HCT116 (cell line): Measurements from ENCODE around the gene DNAJB1. TPM values are rescaled to one million over a fixed set of nuclear protein-coding genes. Genes with fewer than 3 reads are reported as not detected.
A peak's percentile ranks its signal among the peaks of the same experiment; 100 is the strongest.

Experiments
- ATAC-seq: fragments of 200-7000 bp; cut with Tn5 transposase; 2 replicates; pipeline ENCODE4 v1.9.1; 2020; ENCODE audit warnings: mild to moderate bottlenecking, moderate library complexity
- BruUV-seq: library from RNA; stranded (reverse); fragments of 400-500 nt; replicated peaks from 2 replicates; lab custom pipeline; 2021; lab: Mats Ljungman, UMichigan
- CTCF ChIA-PET: fragments of 300-600 bp; sonication (Branson Sonifier 250); formaldehyde crosslinking; loops from one replicate; lab custom pipeline; 2021; ENCODE audit warnings: antibody characterized with exemption; lab: Charles Lee
- POLR2A ChIA-PET: fragments of 300-600, 350-600 bp; sonication (Branson Sonifier 250); formaldehyde crosslinking; loops from one replicate; lab custom pipeline; 2021; ENCODE audit warnings: antibody characterized with exemption; lab: Charles Lee
- RAD21 ChIA-PET, 2 experiments: fragments of 300-600 bp; sonication (Branson Sonifier 250); formaldehyde crosslinking; loops; one replicate each; lab custom pipeline; 2023; ENCODE audit warnings: low total read pairs in 2 of 2; ENCODE audit not compliant: uncharacterized antibody in 2 of 2, unreplicated experiment in 2 of 2, low non-redundant PET in 1 of 2; lab: Charles Lee
- DNase-seq: peaks from one replicate; pipeline ENCODE4 v3.0.0-alpha.2; 2010; ENCODE audit warnings: low read depth, low spot score
- H2AFZ ChIP-seq: fragments of 200-600 bp; shearing (Covaris generic), sonication (generic); 2 replicates; pipeline ENCODE4 v1.6.1; 2017; ENCODE audit warnings: low read depth, mixed run types, mixed read lengths, antibody characterized with exemption, low read length; ENCODE audit not compliant: poor library complexity, severe bottlenecking
- H3K27ac ChIP-seq: 2 replicates; pipeline ENCODE4 v1.5.1; 2012; ENCODE audit warnings: low read depth, low read length
- H3K27me3 ChIP-seq: fragments of 200-600 bp; sonication (generic); 2 replicates; pipeline ENCODE4 v1.6.1; 2016; ENCODE audit warnings: mixed run types, low read length, mixed read lengths; ENCODE audit not compliant: insufficient read depth
- H3K36me3 ChIP-seq, 2 experiments: fragments of 200-500 bp in 1 of 2; fragments of 200-600 bp in 1 of 2; sonication (Bioruptor generic) in 1 of 2; sonication (generic) in 1 of 2; 2 replicates each; pipeline versions ENCODE4 v1.5.1 to v1.6.1; 2014 to 2016; ENCODE audit warnings: low read length in 2 of 2, inconsistent platforms in 1 of 2, mixed read lengths in 1 of 2, mixed run types in 1 of 2; ENCODE audit not compliant: insufficient read depth in 2 of 2, control insufficient read depth in 1 of 2
- H3K4me1 ChIP-seq, 2 experiments: fragments of 200-600 bp in 1 of 2; sonication (generic) in 1 of 2; 2 replicates each; pipeline versions ENCODE4 v1.5.1 to v1.6.1; 2012 to 2017; ENCODE audit warnings: low read length in 2 of 2, inconsistent platforms in 1 of 2, mild to moderate bottlenecking in 1 of 2, mixed read lengths in 1 of 2, mixed run types in 1 of 2, moderate library complexity in 1 of 2; ENCODE audit not compliant: insufficient read depth in 2 of 2, control insufficient read depth in 1 of 2
- H3K4me2 ChIP-seq: fragments of 200-600 bp; sonication (generic); 2 replicates; pipeline ENCODE4 v1.6.1; 2017; ENCODE audit warnings: mixed run types, low read length, mixed read lengths
- H3K4me3 ChIP-seq, 2 experiments: fragments of 200-600 bp in 1 of 2; sonication (generic) in 1 of 2; replicated peaks in 1 of 2; 2 replicates each; pipeline ENCODE4 v1.5.1; 2011 to 2016; ENCODE audit warnings: low read length in 2 of 2, control low read depth in 1 of 2, low read depth in 1 of 2, mild to moderate bottlenecking in 1 of 2, mixed read lengths in 1 of 2, mixed run types in 1 of 2
- H3K79me2 ChIP-seq: fragments of 200-600 bp; sonication (generic); 2 replicates; pipeline ENCODE4 v1.6.1; 2017; ENCODE audit warnings: mild to moderate bottlenecking, mixed run types, low read length, moderate library complexity, mixed read lengths; ENCODE audit not compliant: insufficient read depth
- H3K9ac ChIP-seq: fragments of 200-600 bp; sonication (generic); 2 replicates; pipeline ENCODE4 v1.6.1; 2016; ENCODE audit warnings: low read length, mixed read lengths
- H3K9me2 ChIP-seq: fragments of 200-600 bp; sonication (generic), shearing (Covaris generic); 2 replicates; pipeline ENCODE4 v1.6.1; 2017; ENCODE audit warnings: mixed run types, mild to moderate bottlenecking, moderate library complexity; ENCODE audit not compliant: insufficient read depth
- H3K9me3 ChIP-seq, 2 experiments: fragments of 200-500 bp in 1 of 2; fragments of 200-600 bp in 1 of 2; sonication (Bioruptor generic) in 1 of 2; sonication (generic) in 1 of 2; 2 replicates each; pipeline ENCODE4 v1.6.1; 2014 to 2017; ENCODE audit warnings: low read length in 2 of 2, mixed read lengths in 2 of 2, inconsistent platforms in 1 of 2, low read depth in 1 of 2, mild to moderate bottlenecking in 1 of 2, mixed run types in 1 of 2, moderate library complexity in 1 of 2; ENCODE audit not compliant: control insufficient read depth in 1 of 2, insufficient read depth in 1 of 2
- H4K20me1 ChIP-seq: fragments of 200-600 bp; sonication (generic), shearing (Covaris generic); 2 replicates; pipeline ENCODE4 v1.6.1; 2017; ENCODE audit warnings: mixed run types, mild to moderate bottlenecking, moderate library complexity; ENCODE audit not compliant: insufficient read depth
- CTCF ChIP-seq, 3 experiments: fragments of 200-600 bp in 1 of 3; sonication (generic) in 1 of 3; IDR thresholded peaks in 2 of 3; conservative IDR thresholded peaks in 1 of 3; 2 replicates each; pipeline ENCODE4 v1.5.1; 2012 to 2017; ENCODE audit warnings: low read depth in 2 of 3, low read length in 2 of 3, antibody characterized with exemption in 1 of 3, borderline replicate concordance in 1 of 3, control low read depth in 1 of 3, mild to moderate bottlenecking in 1 of 3, mixed read lengths in 1 of 3, mixed run types in 1 of 3, moderate library complexity in 1 of 3; ENCODE audit not compliant: insufficient read depth in 1 of 3
- EGR1 ChIP-seq: IDR thresholded peaks from 2 replicates; pipeline ENCODE4 v1.6.1; 2012; ENCODE audit warnings: low read depth
- MAX ChIP-seq: IDR thresholded peaks from 2 replicates; pipeline ENCODE4 v1.6.1; 2012
- SIN3A ChIP-seq: IDR thresholded peaks from 2 replicates; pipeline ENCODE4 v1.6.1; 2012; ENCODE audit warnings: low read depth
- TCF7L2 ChIP-seq: IDR thresholded peaks from 2 replicates; pipeline ENCODE4 v1.7.0; 2011; ENCODE audit warnings: borderline replicate concordance, inconsistent platforms; ENCODE audit not compliant: insufficient read depth, insufficient read length; ENCODE audit errors: extremely low read depth
- intact Hi-C: fragments of 100-400 bp; cut with micrococcal nuclease; formaldehyde crosslinking; loops from 2 replicates; pipeline ENCODE4 v1.10.0; 2022
- total RNA-seq: library from RNA; stranded (reverse); gene quantifications from one replicate; pipeline ENCODE4 v1.2.1, GENCODE V29; 2021; ENCODE audit not compliant: unreplicated experiment

The DNAJB1 gene
- total RNA-seq, 1 experiment from 2014 or later: 175 TPM

- TF ChIP-seq EGR1: no peak
- TF ChIP-seq MAX: no peak
- no peak for TF ChIP-seq SIN3A
- TF ChIP-seq CTCF (IDR thresholded peaks at IDR 0.05 in 2 of 3, conservative IDR thresholded peaks at IDR 0.05 in 1 of 3; ENCODE audit: borderline replicate concordance in 1 of 3, insufficient read depth in 1 of 3, low read depth in 2 of 3, low read length in 2 of 3): no peak
- TF ChIP-seq TCF7L2: no peak
- ChIA-PET RAD21 (interaction anchor here in 1 of 2 experiments (1.7 kb wide), 1 partner anchor 55 kb away, joined by 4 read pairs; the partner anchor contains the start of gene NDUFB7), POLR2A (interaction anchor here (0.7 to 4.7 kb wide), 3 partner anchors 9 to 34 kb away, joined by 3 to 112 read pairs (median 22); no protein-coding TSS in a partner anchor), CTCF (interaction anchor here (1.9 kb wide), 1 partner anchor 38 kb away, joined by 4 read pairs; no protein-coding TSS in a partner anchor)
- peaks cover 7 to 30% of the 10 kb centered on the region in 2 experiments; a peak in 3 of 4 replicates for H3K36me3 ChIP-seq
- peak overlapping the region; percentile 95 for H3K4me2 ChIP-seq
- BruUV-seq: TSS peak; percentile 58
- H3K27ac ChIP-seq: peak overlapping the region; percentile 97
- H3K79me2 ChIP-seq: peaks cover 44% of the 10 kb centered on the region
- ATAC-seq (no peak), DNase-seq (no peak)
- peaks cover 38% of the 10 kb centered on the region; the same call in 1 of the 2 replicates for H4K20me1 ChIP-seq
- intact Hi-C loops: no loop called here
- no peaks in the 10 kb centered on the region for H3K9me2 ChIP-seq
- H2AFZ ChIP-seq: no peak overlapping the region
- no peaks in the 10 kb centered on the region for H3K9me3 ChIP-seq
- no peaks in the 10 kb centered on the region for H3K27me3 ChIP-seq
- peak overlapping the region; percentile 99 for H3K9ac ChIP-seq
- H3K4me3 ChIP-seq: peak overlapping the region; percentile 90 to 96
- H3K4me1 ChIP-seq: peaks cover 49 to 83% of the 10 kb centered on the region in 2 experiments
Observed at GRCh38 chr19:14516746-14517438, 1.3 kb downstream of the DNAJB1 start.
